Myocyte (in vitro differentiated cells): Measurements from ENCODE around the gene CDKN2B-AS1. TPM values are rescaled to one million over a fixed set of nuclear protein-coding genes. Genes with fewer than 3 reads are reported as not detected.

Experiments
- DNase-seq: peaks from one replicate; pipeline ENCODE4 v3.0.0-alpha.2; 2012; ENCODE audit warnings: low read depth
- total RNA-seq: library from RNA; depleted of rRNA; stranded (reverse); fragments of >200 nt; gene quantifications from 2 replicates; pipeline ENCODE4 v1.2.3, GENCODE V29; 2014

Gene CDKN2B-AS1
- total RNA-seq, 1 donor from 2014 or later: 2.3 TPM

DNA sequence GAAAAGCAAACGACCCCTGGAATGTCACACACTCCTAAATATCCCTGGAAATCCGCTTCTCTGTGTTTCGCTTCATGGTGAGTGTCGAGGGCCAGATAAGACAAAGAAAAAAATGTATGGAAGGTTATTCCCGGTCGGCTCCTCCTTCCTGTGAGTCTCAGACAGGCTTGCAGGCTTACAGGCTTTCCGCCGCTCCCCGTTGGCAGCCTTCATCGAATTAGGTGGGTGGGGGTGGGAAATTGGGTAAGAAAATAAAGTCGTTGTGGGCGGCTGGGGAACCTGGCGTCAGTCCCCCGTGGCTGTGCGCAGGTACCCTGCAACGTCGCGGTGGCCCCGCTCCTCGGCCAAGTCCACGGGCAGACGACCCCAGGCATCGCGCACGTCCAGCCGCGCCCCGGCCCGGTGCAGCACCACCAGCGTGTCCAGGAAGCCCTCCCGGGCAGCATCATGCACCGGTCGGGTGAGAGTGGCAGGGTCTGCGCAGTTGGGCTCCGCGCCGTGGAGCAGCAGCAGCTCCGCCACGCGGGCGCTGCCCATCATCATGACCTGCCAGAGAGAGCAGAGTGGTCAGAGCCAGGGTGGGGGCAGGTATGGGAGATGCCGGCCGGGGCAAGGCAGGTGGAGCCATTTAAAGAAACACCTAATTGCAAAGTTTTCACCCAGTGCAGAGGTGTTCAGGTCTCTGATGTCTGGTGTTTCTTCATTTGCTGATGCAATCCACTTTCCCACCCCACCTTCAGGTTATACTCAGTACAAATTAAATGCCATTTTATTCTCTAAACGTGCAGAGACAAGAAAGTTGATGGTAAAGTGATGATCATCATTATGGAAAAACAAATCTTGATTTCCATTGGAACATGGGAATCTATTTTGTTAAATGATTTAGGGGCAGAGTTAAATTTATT is 11.4 kb downstream of the CDKN2B-AS1 start:
- DNase-seq: no peak

DNA sequence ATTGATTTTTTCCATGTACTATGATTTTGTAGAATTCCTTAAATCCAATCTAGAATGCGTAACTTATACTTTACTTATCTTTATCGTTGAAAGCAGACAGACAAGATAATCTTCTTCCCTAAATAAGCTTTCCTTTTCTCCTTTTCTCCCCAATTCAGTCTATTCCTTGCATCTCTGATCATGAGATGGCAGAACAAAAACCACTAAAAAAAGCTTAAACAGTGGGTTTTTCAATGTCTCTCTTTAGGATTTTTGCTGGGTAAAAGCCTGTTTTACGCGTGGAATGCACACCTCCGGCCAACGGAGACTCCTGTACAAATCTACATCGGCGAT is 13.8 kb downstream of the CDKN2B-AS1 start:
- no peak for DNase-seq

GRCh38 chr9:22008717-22009505 is 14.3 kb downstream of the CDKN2B-AS1 start, which contains the start of gene CDKN2B:
Gene CDKN2B, minus strand, starts transcription at chr9:22009305. Its CDS starts 352 bp downstream, at chr9:22008953.
- DNase-seq: peak; percentile 100

- no peak for DNase-seq
These were observed 14.9 kb downstream of the CDKN2B-AS1 start for GRCh38 chr9:22009506-22009867.

DNA sequence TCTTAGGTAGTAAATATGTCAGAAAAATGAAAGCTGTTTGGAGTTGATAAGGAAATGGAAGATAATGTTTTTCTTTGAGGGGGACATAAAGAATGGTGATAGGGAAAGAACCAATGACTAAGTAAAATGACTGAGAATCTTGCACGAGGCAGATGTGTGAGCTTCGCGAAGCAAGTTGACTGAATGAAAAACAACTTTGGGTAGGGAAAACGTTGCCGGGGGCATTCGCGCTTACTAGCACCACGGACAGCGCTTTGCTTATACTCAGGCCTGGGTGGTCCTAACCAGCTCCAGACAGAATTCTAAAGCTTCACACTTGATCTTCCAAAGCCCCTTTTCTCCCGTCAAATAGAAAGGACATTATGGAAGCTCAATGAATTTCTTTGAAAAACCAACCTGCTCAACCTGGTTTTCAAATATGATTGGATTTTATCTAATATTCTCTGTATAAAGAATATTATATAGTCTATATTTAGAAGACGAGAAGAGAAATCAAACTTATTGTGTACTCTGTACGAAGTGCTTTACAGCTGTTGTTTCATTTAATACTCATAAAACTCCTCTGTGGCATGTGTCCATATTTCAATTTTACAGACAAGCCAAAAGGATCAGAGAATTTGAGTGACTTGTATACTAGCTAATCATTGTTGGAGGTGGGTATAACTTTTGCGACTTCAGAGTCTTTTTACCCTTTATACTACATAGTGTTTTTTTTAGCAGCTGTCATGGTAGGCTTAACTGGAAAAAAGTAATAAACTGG is 16.5 kb downstream of the CDKN2B-AS1 start:
- DNase-seq: peak; percentile 63

DNA sequence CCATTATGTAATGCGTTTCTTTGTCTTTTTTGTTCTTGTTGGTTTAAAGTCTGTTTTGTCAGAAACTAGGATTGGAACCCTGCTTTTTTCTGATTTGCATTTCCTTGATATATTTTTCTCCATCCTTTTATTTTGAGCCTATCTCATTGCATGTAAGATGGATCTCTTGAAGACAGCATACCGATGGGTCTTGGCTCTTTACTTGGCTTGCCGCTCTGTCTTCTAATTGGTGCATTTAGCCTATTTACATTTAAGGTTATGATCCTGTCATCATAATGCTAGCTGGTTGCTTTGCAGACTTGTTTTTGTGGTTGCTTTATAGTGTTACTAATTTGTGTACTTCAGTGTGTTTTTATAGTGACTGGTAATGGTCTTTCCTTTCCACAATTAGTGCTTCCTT is 27.8 kb downstream of the CDKN2B-AS1 start:
- DNase-seq: no peak

DNA sequence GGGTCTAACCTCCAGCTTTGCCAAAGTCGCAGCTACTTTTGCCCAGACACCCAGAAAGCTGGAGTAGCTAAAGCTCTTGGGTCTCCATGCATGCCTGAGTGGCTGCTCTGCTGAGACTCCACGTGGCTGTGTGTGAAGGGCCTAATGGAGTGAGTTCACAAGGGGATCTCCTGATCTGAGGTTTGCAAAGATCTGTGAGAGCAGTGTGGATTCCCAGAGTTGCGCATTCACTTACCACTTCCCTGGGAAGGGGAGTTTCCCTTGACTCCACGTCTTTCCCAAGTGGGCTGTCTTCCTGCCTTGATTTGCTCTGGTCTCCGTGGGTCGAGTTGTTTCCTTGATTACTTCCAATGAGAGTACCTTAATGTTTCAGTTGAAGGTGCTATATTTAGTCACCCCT is 32.1 kb downstream of the CDKN2B-AS1 start:
- no peak for DNase-seq

- DNase-seq: no peak
These were observed 33.8 kb downstream of the CDKN2B-AS1 start for GRCh38 chr9:22028394-22028793.

- no peak for DNase-seq
These were observed 34.6 kb downstream of the CDKN2B-AS1 start for GRCh38 chr9:22029231-22029630.

GRCh38 chr9:22030101-22030598 is 35.6 kb downstream of the CDKN2B-AS1 start:
- DNase-seq: peak; percentile 46

GRCh38 chr9:22031655-22032411 is 37.2 kb downstream of the CDKN2B-AS1 start:
- DNase-seq: no peak

DNA sequence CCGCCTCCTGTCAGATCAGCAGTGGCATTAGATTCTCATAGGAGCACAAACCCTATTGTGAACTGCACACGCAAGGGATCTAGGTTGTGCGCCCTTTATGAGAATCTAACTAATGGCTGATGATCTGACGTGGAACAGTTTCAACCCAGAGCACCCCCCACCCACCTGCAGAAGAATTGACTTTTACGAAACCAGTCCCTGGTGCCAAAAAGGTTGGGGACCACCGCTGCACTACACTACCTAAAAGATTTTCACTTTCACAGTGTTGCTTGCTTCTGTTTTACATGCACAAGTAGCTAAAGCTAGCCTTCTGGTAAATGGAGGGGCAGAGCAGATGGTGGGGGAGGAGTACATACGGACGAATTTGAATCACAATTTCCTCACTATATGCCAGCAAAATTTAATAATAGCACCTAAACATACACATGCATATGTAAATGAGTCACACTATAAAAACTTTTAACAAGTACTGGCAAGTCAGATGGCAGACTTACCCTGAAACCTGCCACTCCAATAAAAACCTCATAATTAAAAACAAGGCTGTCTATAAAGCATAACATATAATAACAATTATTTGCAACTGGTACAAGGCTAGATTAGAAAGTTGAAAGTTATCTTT is 38.5 kb downstream of the CDKN2B-AS1 start:
- DNase-seq: no peak

- DNase-seq: peak; percentile 85
These were observed 41.0 kb downstream of the CDKN2B-AS1 start for GRCh38 chr9:22035591-22036011.

DNA sequence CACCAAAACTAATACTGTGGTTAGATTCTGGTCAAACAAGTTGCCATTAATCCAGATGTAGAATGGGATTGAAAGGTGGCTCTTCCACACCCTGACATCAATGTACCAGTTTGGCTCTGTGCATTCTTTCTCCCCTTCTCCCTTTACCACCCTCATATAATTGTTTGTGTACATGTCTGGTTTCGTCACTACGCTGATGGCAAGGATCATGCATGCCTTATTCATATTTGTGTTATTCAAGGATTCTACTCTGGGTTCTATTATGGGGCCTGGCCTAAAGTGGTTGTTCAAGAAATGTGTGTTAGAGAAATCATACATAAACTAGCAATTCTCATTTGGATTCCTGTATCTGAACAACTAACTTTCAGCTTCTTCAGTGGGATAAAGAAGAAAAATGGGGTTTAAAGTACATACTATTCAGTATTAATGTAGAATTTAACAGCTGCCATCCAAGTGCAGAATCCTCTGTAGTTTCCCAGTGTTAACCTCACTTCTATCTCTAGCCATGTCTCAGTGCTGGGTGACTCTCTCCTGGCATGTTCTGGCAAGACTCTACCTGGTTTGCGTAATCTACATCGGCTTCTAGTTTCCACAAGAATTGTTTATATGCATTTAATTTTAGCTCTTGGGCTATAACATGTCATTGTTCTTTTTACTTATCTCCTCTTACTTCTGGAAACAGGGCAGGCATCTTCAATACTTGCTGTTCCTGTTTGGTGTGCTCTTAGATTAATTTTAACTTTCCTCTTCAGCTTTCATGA is 42.5 kb downstream of the CDKN2B-AS1 start:
- no peak for DNase-seq

DNA sequence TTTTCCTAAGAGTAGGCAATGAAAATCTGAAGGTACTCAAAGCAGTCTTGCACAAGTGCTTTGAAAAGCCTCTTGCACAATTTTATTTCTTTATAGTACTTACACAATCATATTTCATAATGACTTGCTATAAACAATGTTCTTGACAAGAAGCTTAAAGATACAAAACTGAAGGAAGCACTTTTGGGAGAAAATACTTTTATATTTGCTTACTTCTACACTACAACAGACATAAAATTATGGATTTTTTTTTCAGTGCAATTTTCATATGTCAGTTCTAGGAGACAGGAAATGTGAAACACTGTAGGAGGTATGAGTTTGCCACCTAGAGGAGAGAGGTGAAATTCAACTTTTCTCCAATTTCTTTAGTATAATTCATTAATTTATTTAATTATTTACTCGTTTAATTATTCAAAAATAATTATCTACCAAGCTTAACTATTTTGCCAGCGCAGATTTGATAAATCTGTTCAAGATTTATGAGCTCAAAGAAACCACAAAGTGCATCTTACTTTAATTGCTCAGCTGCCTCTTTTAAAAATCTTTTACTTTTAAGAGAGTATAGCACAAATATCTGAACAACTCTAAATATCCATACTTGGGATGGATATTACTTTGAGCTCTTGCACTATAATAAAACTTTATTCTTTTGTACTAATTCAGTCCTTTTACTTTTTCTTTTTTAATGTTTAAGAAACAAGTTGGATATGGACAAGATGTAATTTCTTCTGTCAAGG is 43.5 kb downstream of the CDKN2B-AS1 start:
- DNase-seq: peak; percentile 54

DNA sequence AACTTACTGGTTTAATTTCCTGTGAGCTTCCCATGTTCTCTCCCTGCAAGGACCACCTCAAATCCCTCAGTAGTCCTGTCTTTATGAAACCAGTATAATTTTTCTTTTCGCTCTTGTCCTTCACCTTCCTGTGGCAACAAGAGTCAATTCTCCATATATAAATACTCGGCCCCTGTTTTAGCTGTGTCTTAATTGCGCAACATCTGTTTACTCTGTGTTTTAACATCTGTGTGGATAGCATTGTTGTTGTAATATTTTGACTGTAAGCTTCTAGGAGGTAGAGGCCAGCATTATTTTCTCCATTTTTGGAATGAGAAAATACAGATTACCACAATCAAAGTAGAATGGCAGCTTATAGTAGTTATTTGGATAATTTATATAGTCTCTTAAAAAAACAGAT is 44.7 kb downstream of the CDKN2B-AS1 start:
- DNase-seq: no peak

DNA sequence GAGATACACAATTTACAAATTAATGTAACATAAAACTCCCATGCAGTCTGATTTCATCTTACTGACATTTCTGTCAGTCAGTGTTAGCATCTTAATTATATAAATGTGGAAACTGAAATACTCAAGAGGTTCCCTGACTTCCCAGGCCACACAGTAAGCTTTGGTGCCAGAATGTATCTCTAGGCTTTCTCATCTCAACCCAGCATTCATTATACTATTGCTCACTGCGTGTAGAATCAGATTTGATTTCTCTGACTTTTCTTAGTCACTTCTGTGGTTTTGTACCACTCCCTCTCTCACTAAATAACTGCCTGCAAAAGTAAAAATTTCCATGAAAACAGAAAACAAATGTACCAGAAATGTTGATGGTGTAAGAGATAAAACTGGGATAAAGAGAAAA is 46.2 kb downstream of the CDKN2B-AS1 start:
- peak; percentile 59 for DNase-seq

GRCh38 chr9:22041344-22041743 is 46.8 kb downstream of the CDKN2B-AS1 start:
- no peak for DNase-seq

DNA sequence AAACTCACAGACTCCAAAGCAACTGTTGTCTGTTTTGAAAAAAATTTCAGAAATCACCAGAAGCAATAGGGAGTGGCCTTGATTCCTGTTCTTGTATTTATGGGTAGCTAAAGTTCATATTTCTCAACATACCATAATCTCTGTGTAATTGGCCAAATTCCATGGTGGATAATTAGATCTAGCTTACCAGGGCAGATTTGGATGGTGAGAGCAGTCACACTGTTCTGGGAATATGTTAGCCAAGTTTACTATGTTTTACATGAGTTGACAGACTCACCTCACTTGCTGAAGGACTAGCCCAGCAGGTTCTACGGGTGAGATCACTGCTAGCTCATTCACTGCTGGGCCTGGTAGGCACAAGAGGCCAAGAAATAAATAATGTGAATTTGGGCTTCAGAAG is 47.2 kb downstream of the CDKN2B-AS1 start:
- no peak for DNase-seq
